GM19099 (cell line): ENCODE data around the gene PDIA4.
A peak's percentile ranks its signal among the peaks of the same experiment; 100 is the strongest.

Experiments
- POLR2A ChIP-seq: IDR thresholded peaks from 3 replicates; pipeline ENCODE4 v1.6.1; 2011; ENCODE audit warnings: low read depth; ENCODE audit not compliant: insufficient read length; ENCODE audit errors: extremely low read depth

Gene PDIA4

GRCh38 chr7:148993193-148993592 lies 35.1 kb downstream of the PDIA4 start:
- TF ChIP-seq POLR2A: no peak

DNA sequence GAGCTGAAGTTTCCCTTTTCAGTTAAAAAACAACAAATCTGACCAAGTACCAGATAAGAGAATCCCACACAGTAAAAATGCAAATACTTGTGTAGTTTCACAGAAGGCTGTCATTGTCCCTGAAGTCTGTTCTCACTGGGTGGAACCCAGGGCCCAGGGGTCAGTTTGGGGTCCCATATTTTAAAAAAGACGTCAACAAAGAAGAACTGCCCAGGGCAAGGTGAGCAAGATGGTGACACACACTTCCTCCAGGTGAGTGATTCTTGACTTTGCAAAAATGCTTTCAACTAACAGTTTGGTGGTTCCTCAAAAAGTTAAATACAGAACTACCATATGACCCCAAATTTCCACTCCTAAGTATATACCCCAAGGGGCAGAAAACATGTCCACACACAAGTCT lies 36.8 kb downstream of the PDIA4 start:
- TF ChIP-seq POLR2A: no peak

DNA sequence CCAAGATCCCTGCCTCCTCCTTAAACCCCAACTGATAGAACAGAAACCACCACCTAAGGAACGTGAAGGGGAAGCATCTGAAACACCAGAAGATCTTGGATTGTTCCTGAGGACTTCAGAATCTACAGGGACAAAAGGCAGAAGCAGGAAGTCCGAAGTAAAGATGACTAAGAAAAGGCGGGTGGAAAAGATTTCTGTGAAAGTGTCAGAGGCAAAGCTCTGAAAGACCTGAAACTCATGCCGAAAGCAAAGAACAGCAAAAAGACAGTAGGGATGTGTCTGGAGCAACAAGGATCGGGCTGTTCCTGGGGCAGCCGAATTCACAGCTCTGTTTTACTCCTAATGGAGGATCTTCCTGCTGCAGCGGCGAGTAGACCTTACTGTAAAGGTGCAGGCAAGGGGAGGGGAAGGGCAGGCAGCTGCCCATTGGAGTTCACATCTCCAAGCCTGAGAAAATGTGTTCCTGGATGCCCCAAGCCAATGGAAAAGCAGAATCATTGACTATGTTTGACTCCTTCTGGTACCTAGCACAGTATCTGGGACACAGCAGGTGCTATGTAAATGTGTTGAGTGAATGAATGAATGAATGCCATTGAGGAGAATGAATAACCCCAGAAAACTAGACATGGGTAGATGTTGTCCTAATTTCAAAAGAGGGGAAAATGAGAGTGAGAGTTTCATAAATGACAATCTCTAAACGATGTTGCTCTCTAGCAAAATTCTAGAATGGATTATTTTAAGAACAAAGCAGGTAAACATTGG lies 40.4 kb downstream of the PDIA4 start:
- TF ChIP-seq POLR2A: no peak

DNA sequence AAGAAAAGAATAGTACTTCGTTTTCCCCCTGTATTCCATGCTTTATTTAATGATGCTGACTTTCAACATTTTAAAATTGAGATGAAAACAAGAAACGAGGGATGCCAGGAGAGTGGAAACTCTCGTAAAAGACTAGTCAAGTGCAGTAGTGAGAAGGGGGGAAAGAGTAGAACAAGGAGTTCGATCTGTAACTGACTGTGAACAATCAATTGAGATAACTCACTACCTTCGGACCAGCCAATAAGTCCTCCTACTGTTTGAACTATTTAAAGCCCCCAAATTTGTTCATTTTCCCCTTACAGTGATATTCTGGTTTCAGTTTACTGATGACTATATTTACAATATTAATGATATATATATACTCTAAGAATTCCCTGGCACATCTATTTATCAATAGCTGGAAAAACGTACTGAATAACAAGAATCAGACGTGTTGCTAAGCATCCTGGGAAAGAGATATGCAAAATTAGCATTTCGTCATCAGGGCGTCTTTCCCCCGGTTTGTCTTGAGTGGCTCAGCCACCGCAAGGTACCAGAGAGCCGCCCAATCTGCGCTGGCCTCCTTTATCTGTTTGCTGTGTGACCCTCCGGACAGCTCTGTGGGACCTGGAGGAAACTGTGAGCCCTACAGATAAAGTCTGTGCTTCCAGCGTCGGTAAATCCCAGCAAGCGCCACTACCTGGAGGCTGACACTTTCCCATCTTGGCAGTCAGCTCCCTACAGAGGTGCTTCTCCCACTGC lies 41.1 kb downstream of the PDIA4 start:
- TF ChIP-seq POLR2A: peak; percentile 64

GRCh38 chr7:148986742-148987009 lies 41.6 kb downstream of the PDIA4 start:
- TF ChIP-seq POLR2A: no peak

DNA sequence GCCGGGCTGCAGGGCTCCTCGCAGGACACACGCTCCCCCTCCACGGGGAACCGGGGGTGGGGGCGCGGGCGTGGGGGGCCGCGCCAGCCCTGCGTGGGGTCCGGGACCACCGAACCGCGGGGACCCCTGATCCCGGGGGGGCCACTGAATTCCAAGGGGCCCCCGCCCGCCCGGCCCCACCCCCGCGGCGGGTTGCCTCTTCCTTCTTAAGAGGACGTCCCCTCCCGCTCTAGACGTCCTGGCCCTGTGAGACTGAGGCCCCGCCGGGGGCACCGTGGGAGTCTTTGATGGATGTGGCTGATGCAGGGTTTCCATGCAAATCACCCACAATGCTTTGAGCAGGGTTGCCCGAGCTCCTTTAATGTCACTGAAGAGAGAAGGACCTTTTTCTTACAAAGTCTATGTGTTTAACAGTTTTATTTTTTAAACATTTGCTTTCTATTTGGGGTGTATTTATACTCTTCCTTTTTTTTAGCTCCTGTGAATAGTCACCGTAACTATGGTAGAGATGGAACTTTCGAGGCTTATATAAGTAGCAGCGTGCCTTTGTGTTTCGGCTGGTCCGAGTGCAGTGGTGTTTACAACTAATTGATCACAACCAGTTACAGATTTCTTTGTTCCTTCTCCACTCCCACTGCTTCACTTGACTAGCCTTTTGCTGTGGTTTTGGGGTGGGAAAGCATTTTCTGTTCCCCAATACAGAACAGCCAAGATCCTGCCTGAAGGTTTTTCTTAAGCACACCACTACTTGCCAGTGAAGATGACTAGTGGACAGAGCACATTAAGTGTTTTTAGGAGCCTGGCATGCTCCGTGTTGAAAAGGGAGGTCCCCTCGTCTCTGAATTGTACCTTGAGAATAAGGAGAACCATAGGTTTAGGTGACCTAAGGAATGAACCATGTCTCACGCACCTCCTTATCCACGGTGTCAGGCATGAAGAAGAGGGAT lies 44.8 kb downstream of the PDIA4 start:
- TF ChIP-seq POLR2A: peak; percentile 39

GRCh38 chr7:148982654-148983199 lies 45.6 kb downstream of the PDIA4 start:
- no peak for TF ChIP-seq POLR2A

- no peak for TF ChIP-seq POLR2A
Observed at GRCh38 chr7:148979827-148980226, 48.5 kb downstream of the PDIA4 start.

- TF ChIP-seq POLR2A: no peak
Observed at GRCh38 chr7:148978091-148978490, 50.2 kb downstream of the PDIA4 start.

GRCh38 chr7:148975896-148976295 lies 52.4 kb downstream of the PDIA4 start:
- TF ChIP-seq POLR2A: no peak

GRCh38 chr7:148973256-148973655 lies 55.0 kb downstream of the PDIA4 start:
- no peak for TF ChIP-seq POLR2A

DNA sequence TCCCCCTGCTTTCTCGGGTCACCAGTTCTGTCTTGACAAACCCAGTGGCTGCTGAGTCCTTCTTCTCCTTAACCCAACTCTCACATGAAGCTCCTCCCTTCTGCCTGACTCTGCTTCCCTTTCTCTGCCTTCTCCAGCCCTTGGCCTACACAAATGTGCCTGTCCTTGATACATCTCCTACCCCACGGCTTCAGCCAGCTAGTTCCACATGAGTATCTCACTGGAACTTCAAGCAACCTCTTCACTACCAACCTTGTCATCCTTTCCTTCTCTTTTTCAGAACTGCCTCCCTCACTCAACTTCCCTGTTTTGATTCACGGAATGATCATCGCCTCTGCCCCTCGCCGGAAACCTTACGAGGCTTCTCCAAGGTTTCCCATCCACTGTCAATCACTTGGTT lies 55.9 kb downstream of the PDIA4 start:
- no peak for TF ChIP-seq POLR2A

GRCh38 chr7:148967602-148968001 lies 60.7 kb downstream of the PDIA4 start:
- no peak for TF ChIP-seq POLR2A

- TF ChIP-seq POLR2A: no peak
Observed at GRCh38 chr7:148967032-148967372, 61.3 kb downstream of the PDIA4 start.
